Central memory CD8-positive, alpha-beta T cell (primary cell): Measurements from ENCODE around the gene SNAI1.
"Not testable (repeated sequence)": the region's sequence is repeated elsewhere in the genome, so short reads cannot be mapped to it uniquely, and the experiment has no call there.

Source experiments
- ATAC-seq: fragments of 150-1000 bp; cut with Tn5 transposase; replicated peaks from 2 replicates; pipeline ENCODE4 v1.10.0; 2022; ENCODE audit warnings: mild to moderate bottlenecking, moderate FRiP score, moderate number of reproducible peaks; ENCODE audit not compliant: poor library complexity, severe bottlenecking; ENCODE audit errors: extremely low read depth
- DNase-seq, 2 donors: peaks; one replicate each; pipeline ENCODE4 v3.0.0; 2021; ENCODE audit warnings: low spot score in 2 of 2
- H3K27ac Mint-ChIP-seq: one replicate; pipeline ENCODE4 v1.8.0; 2022; ENCODE audit warnings: low read depth, mild to moderate bottlenecking, moderate library complexity, mixed read lengths
- H3K27me3 Mint-ChIP-seq: one replicate; pipeline ENCODE4 v1.8.0; 2022; ENCODE audit warnings: mixed read lengths
- H3K36me3 Mint-ChIP-seq: one replicate; pipeline ENCODE4 v1.8.0; 2022; ENCODE audit warnings: mild to moderate bottlenecking, moderate library complexity, mixed read lengths; ENCODE audit not compliant: insufficient read depth
- H3K4me1 Mint-ChIP-seq: one replicate; pipeline ENCODE4 v1.8.0; 2022; ENCODE audit warnings: mixed read lengths
- H3K4me3 Mint-ChIP-seq: one replicate; pipeline ENCODE4 v1.8.0; 2022; ENCODE audit warnings: mild to moderate bottlenecking, moderate library complexity, mixed read lengths
- H3K9me3 Mint-ChIP-seq: one replicate; pipeline ENCODE4 v1.8.0; 2022; ENCODE audit warnings: mixed read lengths

The SNAI1 gene

GRCh38 chr20:49999329-49999728 is 16.5 kb downstream of the SNAI1 start:
- H3K4me1 Mint-ChIP-seq = no peaks in the 10 kb centered on the region
- no peak overlapping the region for H3K4me3 Mint-ChIP-seq
- H3K9me3 Mint-ChIP-seq = no peaks in the 10 kb centered on the region
- peaks cover 21% of the 10 kb centered on the region for H3K27me3 Mint-ChIP-seq
- H3K36me3 Mint-ChIP-seq = no peaks in the 10 kb centered on the region
- ATAC-seq (no peak), DNase-seq (no peak)
- H3K27ac Mint-ChIP-seq = no peak overlapping the region

- not testable (repeated sequence) for DNase-seq, ATAC-seq, H3K4me1 Mint-ChIP-seq, H3K27ac Mint-ChIP-seq, H3K4me3 Mint-ChIP-seq, H3K9me3 Mint-ChIP-seq, H3K36me3 Mint-ChIP-seq
- H3K27me3 Mint-ChIP-seq = peaks cover 34% of the 10 kb centered on the region
Measured at GRCh38 chr20:50000548-50001222, 17.9 kb downstream of the SNAI1 start.

- no peak overlapping the region for H3K27ac Mint-ChIP-seq
- no peak for DNase-seq
- H3K36me3 Mint-ChIP-seq = peaks cover 2% of the 10 kb centered on the region
- H3K4me3 Mint-ChIP-seq = no peak overlapping the region
- H3K9me3 Mint-ChIP-seq = no peaks in the 10 kb centered on the region
- ATAC-seq = no peak
- peaks cover 7% of the 10 kb centered on the region for H3K4me1 Mint-ChIP-seq
- H3K27me3 Mint-ChIP-seq = peaks cover 37% of the 10 kb centered on the region
Measured at GRCh38 chr20:50001784-50002311, 19.1 kb downstream of the SNAI1 start.

- Mint-ChIP-seq H3K9me3 (no peaks in the 10 kb centered on the region), H3K27ac (no peak overlapping the region), H3K36me3 (peaks cover 2% of the 10 kb centered on the region), H3K4me3 (no peak overlapping the region), H3K4me1 (peaks cover 7% of the 10 kb centered on the region), H3K27me3 (peaks cover 26% of the 10 kb centered on the region)
- DNase-seq (no peak), ATAC-seq (no peak)
Measured at GRCh38 chr20:50003253-50003656, 20.5 kb downstream of the SNAI1 start.

GRCh38 chr20:50004229-50004628 is 21.4 kb downstream of the SNAI1 start:
- Mint-ChIP-seq H3K27me3 (peaks cover 26% of the 10 kb centered on the region), H3K4me3 (no peak overlapping the region), H3K4me1 (peaks cover 7% of the 10 kb centered on the region), H3K27ac (no peak overlapping the region), H3K36me3 (peaks cover 2% of the 10 kb centered on the region), H3K9me3 (no peaks in the 10 kb centered on the region)
- no peak for ATAC-seq
- no peak for DNase-seq

- peaks cover 7% of the 10 kb centered on the region for H3K4me1 Mint-ChIP-seq
- DNase-seq = no peak
- peaks cover 2% of the 10 kb centered on the region for H3K36me3 Mint-ChIP-seq
- no peaks in the 10 kb centered on the region for H3K9me3 Mint-ChIP-seq
- H3K4me3 Mint-ChIP-seq = no peak overlapping the region
- H3K27me3 Mint-ChIP-seq = peaks cover 26% of the 10 kb centered on the region
- no peak for ATAC-seq
- peak overlapping the region; percentile 47 for H3K27ac Mint-ChIP-seq
Measured at GRCh38 chr20:50005471-50005981, 22.7 kb downstream of the SNAI1 start.

GRCh38 chr20:50007369-50007768 is 24.6 kb downstream of the SNAI1 start:
- H3K4me1 Mint-ChIP-seq = peaks cover 7% of the 10 kb centered on the region

GRCh38 chr20:50008007-50008406 is 25.2 kb downstream of the SNAI1 start:
- H3K4me3 Mint-ChIP-seq = no peak overlapping the region
- H3K9me3 Mint-ChIP-seq = no peaks in the 10 kb centered on the region
- ATAC-seq (no peak), DNase-seq (no peak)
- peaks cover 24% of the 10 kb centered on the region for H3K27me3 Mint-ChIP-seq
- H3K36me3 Mint-ChIP-seq = peaks cover 2% of the 10 kb centered on the region
- H3K27ac Mint-ChIP-seq = no peak overlapping the region
- peaks cover 7% of the 10 kb centered on the region for H3K4me1 Mint-ChIP-seq

More at GRCh38 chr20:50007369-50007768, 24.6 kb downstream of the SNAI1 start:
- H3K4me3 Mint-ChIP-seq = no peak overlapping the region
- no peak for DNase-seq
- H3K27me3 Mint-ChIP-seq = peaks cover 26% of the 10 kb centered on the region
- no peak for ATAC-seq
- no peak overlapping the region for H3K27ac Mint-ChIP-seq
- peaks cover 2% of the 10 kb centered on the region for H3K36me3 Mint-ChIP-seq
- H3K9me3 Mint-ChIP-seq = no peaks in the 10 kb centered on the region

GRCh38 chr20:50009521-50010454 is 27.0 kb downstream of the SNAI1 start:
- ATAC-seq = no peak
- Mint-ChIP-seq H3K27ac (no peak overlapping the region), H3K4me1 (peaks cover 7% of the 10 kb centered on the region), H3K4me3 (no peak overlapping the region), H3K36me3 (peaks cover 2% of the 10 kb centered on the region), H3K27me3 (peaks cover 12% of the 10 kb centered on the region), H3K9me3 (no peaks in the 10 kb centered on the region)
- no peak for DNase-seq

GRCh38 chr20:50011597-50011996 is 28.8 kb downstream of the SNAI1 start:
- H3K27me3 Mint-ChIP-seq, DNase-seq: not testable (repeated sequence)

GRCh38 chr20:50012282-50013263 is 29.8 kb downstream of the SNAI1 start:
- H3K4me3 Mint-ChIP-seq = no peak overlapping the region
- H3K27ac Mint-ChIP-seq = no peak overlapping the region
- no peaks in the 10 kb centered on the region for H3K36me3 Mint-ChIP-seq
- H3K27me3 Mint-ChIP-seq = peaks cover 2% of the 10 kb centered on the region
- ATAC-seq (no peak), DNase-seq (no peak)
- no peaks in the 10 kb centered on the region for H3K4me1 Mint-ChIP-seq
- no peaks in the 10 kb centered on the region for H3K9me3 Mint-ChIP-seq

More at GRCh38 chr20:50011597-50011996, 28.8 kb downstream of the SNAI1 start:
- not testable (repeated sequence) for H3K27ac Mint-ChIP-seq, H3K4me3 Mint-ChIP-seq, ATAC-seq, H3K36me3 Mint-ChIP-seq, H3K9me3 Mint-ChIP-seq, H3K4me1 Mint-ChIP-seq

GRCh38 chr20:50013976-50014375 is 31.2 kb downstream of the SNAI1 start:
- H3K27ac Mint-ChIP-seq = no peak overlapping the region
- no peaks in the 10 kb centered on the region for H3K36me3 Mint-ChIP-seq
- no peaks in the 10 kb centered on the region for H3K4me1 Mint-ChIP-seq
- ATAC-seq = no peak
- H3K4me3 Mint-ChIP-seq = no peak overlapping the region
- DNase-seq = no peak
- peaks cover 11% of the 10 kb centered on the region for H3K27me3 Mint-ChIP-seq
- H3K9me3 Mint-ChIP-seq = no peaks in the 10 kb centered on the region
